Measurements from ENCODE around the gene LHFPL2. TPM values are rescaled to one million over a fixed set of nuclear protein-coding genes. Genes with fewer than 3 reads are reported as not detected.

Gene LHFPL2
- total and polyA plus RNA-seq, 2 experiments from 2014 or later, result 96.6 to 126 TPM

- H3K4me3 ChIP-seq, result no peak overlapping the region
- no peaks in the 10 kb centered on the region for H3K9me3 ChIP-seq (ENCODE audit: low read depth)
- peaks cover 28% of the 10 kb centered on the region for H3K4me1 ChIP-seq (ENCODE audit: low read depth)
- H3K27ac ChIP-seq, result peak overlapping the region; percentile 75
- DNase-seq (ENCODE audit: low read depth in 1 of 2, low spot score in 1 of 2), result no peak
- peaks cover 15% of the 10 kb centered on the region for H3K36me3 ChIP-seq
- no peaks in the 10 kb centered on the region for H3K27me3 ChIP-seq
- no peak for TF ChIP-seq CTCF (IDR thresholded peaks at IDR 0.05; ENCODE audit: low read depth, low read length)
These were observed 43.8 kb downstream of the LHFPL2 start for GRCh38 chr5:78604689-78605285.

GRCh38 chr5:78603636-78604175 lies 44.9 kb downstream of the LHFPL2 start:
- peaks cover 28% of the 10 kb centered on the region for H3K4me1 ChIP-seq (ENCODE audit: low read depth)

DNA sequence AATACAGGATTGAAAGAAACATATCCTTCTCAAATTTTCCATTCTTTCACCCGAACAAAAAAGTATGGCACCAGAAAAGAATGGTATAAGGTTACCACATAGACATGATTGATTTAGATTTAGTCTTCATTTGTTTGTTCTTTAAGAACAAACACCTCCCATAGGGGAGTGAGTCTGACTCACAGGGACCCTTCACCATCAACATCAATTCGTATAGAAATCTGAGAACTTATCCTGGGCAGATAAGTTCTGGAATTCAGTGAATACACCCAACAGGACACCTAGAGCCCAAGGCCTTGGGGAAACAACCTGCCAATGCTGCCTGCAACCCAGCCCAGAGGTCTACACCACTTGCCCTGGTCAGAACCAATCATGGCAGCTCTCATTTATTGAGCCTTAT lies 46.2 kb downstream of the LHFPL2 start:
- Histone ChIP-seq H3K9me3 (ENCODE audit: low read depth) (no peaks in the 10 kb centered on the region), H3K27ac (peak overlapping the region; percentile 71), H3K36me3 (peaks cover 7% of the 10 kb centered on the region), H3K4me3 (no peak overlapping the region), H3K27me3 (no peaks in the 10 kb centered on the region), H3K4me1 (ENCODE audit: low read depth) (peaks cover 23% of the 10 kb centered on the region)
- no peak for DNase-seq (ENCODE audit: low read depth in 1 of 2, low spot score in 1 of 2)
- no peak for TF ChIP-seq CTCF (IDR thresholded peaks at IDR 0.05; ENCODE audit: low read depth, low read length)

More at GRCh38 chr5:78603636-78604175, 44.9 kb downstream of the LHFPL2 start:
- Histone ChIP-seq H3K36me3 (peaks cover 15% of the 10 kb centered on the region), H3K4me3 (no peak overlapping the region), H3K27me3 (no peaks in the 10 kb centered on the region), H3K9me3 (ENCODE audit: low read depth) (no peaks in the 10 kb centered on the region), H3K27ac (no peak overlapping the region)
- TF ChIP-seq CTCF (IDR thresholded peaks at IDR 0.05; ENCODE audit: low read depth, low read length), result no peak
- no peak for DNase-seq (ENCODE audit: low read depth in 1 of 2, low spot score in 1 of 2)

DNA sequence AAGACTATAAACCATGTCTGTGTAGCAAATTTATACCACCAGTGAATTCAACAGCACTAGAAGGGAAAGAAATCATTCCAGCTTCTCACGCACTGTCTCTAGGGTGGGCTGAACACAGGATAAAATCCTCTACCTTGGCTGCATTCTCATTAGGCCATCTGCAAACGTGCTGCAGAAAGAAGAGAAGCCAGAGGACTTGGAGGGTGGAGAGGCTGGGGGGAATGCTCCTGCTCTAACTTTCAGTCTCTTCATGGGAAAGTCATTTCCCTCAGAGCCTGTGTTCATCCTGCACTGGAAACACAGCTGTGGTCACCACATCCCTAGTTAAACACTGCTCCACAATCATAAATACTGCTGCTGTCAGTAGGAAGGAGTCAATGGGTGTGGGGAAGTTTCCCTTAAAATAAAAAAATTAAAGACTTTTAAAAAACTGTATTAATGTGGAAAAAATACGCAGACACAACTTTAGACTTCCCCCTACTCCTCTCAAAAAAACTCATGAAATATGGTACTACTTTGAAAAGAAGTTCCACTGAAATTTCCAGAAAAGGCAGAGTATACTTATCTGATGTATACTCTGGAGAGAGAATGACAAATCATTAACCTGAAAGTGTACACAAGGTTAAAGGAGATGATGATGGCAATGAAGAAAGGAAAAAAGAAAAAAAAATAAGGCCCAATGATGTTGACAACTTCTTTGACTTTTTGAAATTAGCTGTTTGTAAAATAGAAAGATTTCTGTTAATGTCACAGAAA lies 46.8 kb downstream of the LHFPL2 start:
- Histone ChIP-seq H3K9me3 (ENCODE audit: low read depth) (no peaks in the 10 kb centered on the region), H3K27ac (peak overlapping the region; percentile 73), H3K4me3 (no peak overlapping the region), H3K27me3 (no peaks in the 10 kb centered on the region), H3K4me1 (ENCODE audit: low read depth) (peaks cover 29% of the 10 kb centered on the region), H3K36me3 (peaks cover 5% of the 10 kb centered on the region)
- no peak for TF ChIP-seq CTCF (IDR thresholded peaks at IDR 0.05; ENCODE audit: low read depth, low read length)
- no peak for DNase-seq (ENCODE audit: low read depth in 1 of 2, low spot score in 1 of 2)

GRCh38 chr5:78600687-78601414 lies 47.7 kb downstream of the LHFPL2 start:
- Histone ChIP-seq H3K36me3 (peaks cover 5% of the 10 kb centered on the region), H3K4me3 (no peak overlapping the region), H3K4me1 (ENCODE audit: low read depth) (peaks cover 34% of the 10 kb centered on the region), H3K9me3 (ENCODE audit: low read depth) (no peaks in the 10 kb centered on the region), H3K27me3 (no peaks in the 10 kb centered on the region), H3K27ac (peak overlapping the region; percentile 73)
- no peak for TF ChIP-seq CTCF (IDR thresholded peaks at IDR 0.05; ENCODE audit: low read depth, low read length)
- no peak for DNase-seq (ENCODE audit: low read depth in 1 of 2, low spot score in 1 of 2)
